ENCODE measurements around the gene PTPRA.

DNA sequence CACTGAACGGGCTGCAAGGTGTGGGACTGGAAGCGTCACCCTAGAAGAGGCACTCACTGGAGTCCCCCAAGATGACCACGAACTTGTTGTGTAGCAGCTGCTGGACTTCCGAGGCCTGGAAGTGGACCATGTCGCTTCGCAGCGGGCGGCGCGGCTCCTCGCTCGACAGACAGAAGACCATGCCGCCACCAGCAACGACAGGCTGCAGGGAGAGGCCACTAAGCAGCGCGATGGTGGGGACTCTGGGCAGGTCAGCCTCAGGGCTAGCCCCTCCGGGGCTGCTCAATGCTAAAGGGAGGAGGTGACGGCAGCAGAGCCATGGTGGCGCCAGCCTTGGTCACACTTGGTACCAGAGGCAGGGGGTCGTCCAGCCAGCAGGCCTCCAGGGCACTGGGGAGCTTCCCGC is 33.5 kb upstream of the PTPRA start:
- TF ChIP-seq, protein P1, sequence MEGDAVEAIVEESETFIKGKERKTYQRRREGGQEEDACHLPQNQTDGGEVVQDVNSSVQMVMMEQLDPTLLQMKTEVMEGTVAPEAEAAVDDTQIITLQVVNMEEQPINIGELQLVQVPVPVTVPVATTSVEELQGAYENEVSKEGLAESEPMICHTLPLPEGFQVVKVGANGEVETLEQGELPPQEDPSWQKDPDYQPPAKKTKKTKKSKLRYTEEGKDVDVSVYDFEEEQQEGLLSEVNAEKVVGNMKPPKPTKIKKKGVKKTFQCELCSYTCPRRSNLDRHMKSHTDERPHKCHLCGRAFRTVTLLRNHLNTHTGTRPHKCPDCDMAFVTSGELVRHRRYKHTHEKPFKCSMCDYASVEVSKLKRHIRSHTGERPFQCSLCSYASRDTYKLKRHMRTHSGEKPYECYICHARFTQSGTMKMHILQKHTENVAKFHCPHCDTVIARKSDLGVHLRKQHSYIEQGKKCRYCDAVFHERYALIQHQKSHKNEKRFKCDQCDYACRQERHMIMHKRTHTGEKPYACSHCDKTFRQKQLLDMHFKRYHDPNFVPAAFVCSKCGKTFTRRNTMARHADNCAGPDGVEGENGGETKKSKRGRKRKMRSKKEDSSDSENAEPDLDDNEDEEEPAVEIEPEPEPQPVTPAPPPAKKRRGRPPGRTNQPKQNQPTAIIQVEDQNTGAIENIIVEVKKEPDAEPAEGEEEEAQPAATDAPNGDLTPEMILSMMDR (IDR thresholded peaks at IDR 0.05; ENCODE audit: control extremely low read depth in 1 of 3, insufficient read depth in 1 of 3, low read depth in 1 of 3, low read length in 3 of 3) = no peak
- TF ChIP-seq MAFK (IDR thresholded peaks at IDR 0.05; ENCODE audit: low read depth, low read length) (no peak), JUN (IDR thresholded peaks at IDR 0.05; ENCODE audit: low read depth, low read length) (no peak), GABPA (IDR thresholded peaks at IDR 0.05; ENCODE audit: borderline replicate concordance, insufficient read depth, low read length) (no peak), RAD21 (IDR thresholded peaks at IDR 0.05 in 1 of 2, conservative IDR thresholded peaks at IDR 0.05 in 1 of 2; ENCODE audit: low read depth in 2 of 2, low read length in 2 of 2) (no peak), POLR2A (IDR thresholded peaks at IDR 0.05; ENCODE audit: control extremely low read depth in 1 of 2, low read depth in 2 of 2, low read length in 2 of 2) (no peak), TAF1 (IDR thresholded peaks at IDR 0.05; ENCODE audit: low read depth, low read length) (no peak), BCL11A (IDR thresholded peaks at IDR 0.05; ENCODE audit: low read depth in 2 of 2, low read length in 2 of 2) (no peak), RXRA (IDR thresholded peaks at IDR 0.05; ENCODE audit: insufficient read depth, low read depth, low read length) (no peak), CEBPB (IDR thresholded peaks at IDR 0.05; ENCODE audit: low read depth, low read length) (no peak), GTF2F1 (IDR thresholded peaks at IDR 0.05; ENCODE audit: borderline replicate concordance, low read depth, low read length) (no peak), JUND (IDR thresholded peaks at IDR 0.05; ENCODE audit: low read length) (no peak)
- TF ChIP-seq, protein P2, sequence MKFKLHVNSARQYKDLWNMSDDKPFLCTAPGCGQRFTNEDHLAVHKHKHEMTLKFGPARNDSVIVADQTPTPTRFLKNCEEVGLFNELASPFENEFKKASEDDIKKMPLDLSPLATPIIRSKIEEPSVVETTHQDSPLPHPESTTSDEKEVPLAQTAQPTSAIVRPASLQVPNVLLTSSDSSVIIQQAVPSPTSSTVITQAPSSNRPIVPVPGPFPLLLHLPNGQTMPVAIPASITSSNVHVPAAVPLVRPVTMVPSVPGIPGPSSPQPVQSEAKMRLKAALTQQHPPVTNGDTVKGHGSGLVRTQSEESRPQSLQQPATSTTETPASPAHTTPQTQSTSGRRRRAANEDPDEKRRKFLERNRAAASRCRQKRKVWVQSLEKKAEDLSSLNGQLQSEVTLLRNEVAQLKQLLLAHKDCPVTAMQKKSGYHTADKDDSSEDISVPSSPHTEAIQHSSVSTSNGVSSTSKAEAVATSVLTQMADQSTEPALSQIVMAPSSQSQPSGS (IDR thresholded peaks at IDR 0.05; ENCODE audit: low read length) = no peak
- TF ChIP-seq, protein P3, sequence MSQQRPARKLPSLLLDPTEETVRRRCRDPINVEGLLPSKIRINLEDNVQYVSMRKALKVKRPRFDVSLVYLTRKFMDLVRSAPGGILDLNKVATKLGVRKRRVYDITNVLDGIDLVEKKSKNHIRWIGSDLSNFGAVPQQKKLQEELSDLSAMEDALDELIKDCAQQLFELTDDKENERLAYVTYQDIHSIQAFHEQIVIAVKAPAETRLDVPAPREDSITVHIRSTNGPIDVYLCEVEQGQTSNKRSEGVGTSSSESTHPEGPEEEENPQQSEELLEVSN (IDR thresholded peaks at IDR 0.05) = no peak
